ENCODE results near the gene KRTAP1-1. TPM values are rescaled to one million over a fixed set of nuclear protein-coding genes. Genes with fewer than 3 reads are reported as not detected.

KRTAP1-1 gene
- total and polyA plus RNA-seq, 2 of the 8 experiments (the other 6 are each of a cell fraction or from before 2014, with no cell fraction given), result not detected

DNA sequence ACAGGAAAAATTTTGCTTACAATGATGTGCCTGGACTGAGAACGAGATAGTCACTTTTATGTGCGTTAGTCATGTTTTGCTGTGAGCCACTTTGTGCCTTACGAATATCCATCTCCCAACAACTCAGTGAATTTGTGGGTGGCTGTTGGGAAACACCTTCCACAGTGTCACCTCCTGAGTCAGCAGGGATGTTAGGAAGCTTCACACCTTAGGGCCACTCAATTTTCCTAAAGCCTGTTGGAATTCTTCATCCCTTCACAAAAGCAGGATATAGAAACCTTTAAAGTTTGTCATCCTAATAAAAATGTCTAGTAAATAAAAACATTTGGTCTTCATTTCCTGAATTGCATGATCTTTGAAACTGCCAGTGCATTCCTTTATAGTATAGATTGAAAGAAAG is 28.1 kb downstream of the KRTAP1-1 start:
- no peak for DNase-seq (ENCODE audit: low read depth in 1 of 2, low spot score in 2 of 2)
- H3K27me3 ChIP-seq (replicated peaks in 1 of 4; ENCODE audit: control insufficient read depth in 3 of 4, extremely low read depth in 1 of 4, insufficient read depth in 3 of 4, low read length in 3 of 4), result no peaks in the 10 kb centered on the region
- no peak overlapping the region for H3K9ac ChIP-seq (replicated peaks in 1 of 4; ENCODE audit: extremely low read depth in 1 of 4, low read depth in 3 of 4, low read length in 3 of 4)
- no peak overlapping the region for H3K4ac ChIP-seq (replicated peaks; ENCODE audit: insufficient read length, low read depth, low read length)
- no peak overlapping the region for H3K4me2 ChIP-seq (ENCODE audit: insufficient read depth in 1 of 2, low read depth in 2 of 2, low read length in 2 of 2)
- H2BK15ac ChIP-seq (ENCODE audit: low read length), result no peak overlapping the region
- ChIA-PET CTCF (ENCODE audit: partially characterized antibody) (interaction anchor here (1.2 to 1.3 kb wide), 2 partner anchors 49 to 309 kb away, joined by 4 to 5 read pairs; no protein-coding TSS in a partner anchor), POLR2A (ENCODE audit: partially characterized antibody) (no interaction called here)
- TF ChIP-seq, protein P1, sequence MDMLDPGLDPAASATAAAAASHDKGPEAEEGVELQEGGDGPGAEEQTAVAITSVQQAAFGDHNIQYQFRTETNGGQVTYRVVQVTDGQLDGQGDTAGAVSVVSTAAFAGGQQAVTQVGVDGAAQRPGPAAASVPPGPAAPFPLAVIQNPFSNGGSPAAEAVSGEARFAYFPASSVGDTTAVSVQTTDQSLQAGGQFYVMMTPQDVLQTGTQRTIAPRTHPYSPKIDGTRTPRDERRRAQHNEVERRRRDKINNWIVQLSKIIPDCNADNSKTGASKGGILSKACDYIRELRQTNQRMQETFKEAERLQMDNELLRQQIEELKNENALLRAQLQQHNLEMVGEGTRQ (IDR thresholded peaks at IDR 0.05; ENCODE audit: low read length), result no peak
- no peak overlapping the region for H3K14ac ChIP-seq (ENCODE audit: insufficient read length)
- H3K23me2 ChIP-seq (ENCODE audit: low read depth, low read length), result no peaks in the 10 kb centered on the region
- H2AK5ac ChIP-seq (ENCODE audit: low read depth, low read length), result no peak overlapping the region
- no peak overlapping the region for H3K23ac ChIP-seq (ENCODE audit: insufficient read length)
- no peak overlapping the region for H3K56ac ChIP-seq (replicated peaks; ENCODE audit: insufficient read length, low read depth, low read length)
- H4K20me1 ChIP-seq (replicated peaks in 1 of 2; ENCODE audit: control insufficient read depth in 1 of 2, insufficient read depth in 2 of 2, low read length in 2 of 2), result no peaks in the 10 kb centered on the region
- no peak overlapping the region for H3K18ac ChIP-seq (ENCODE audit: extremely low read depth, low read length)
- no peak overlapping the region for H3K27ac ChIP-seq (ENCODE audit: low read depth, low read length)
- no peak overlapping the region for H2AFZ ChIP-seq (ENCODE audit: low read length)
- H3K36me3 ChIP-seq (ENCODE audit: control insufficient read depth in 2 of 4, insufficient read depth in 4 of 4, low read length in 3 of 4), result no peaks in the 10 kb centered on the region
- no peak for FAIRE-seq
- no peaks in the 10 kb centered on the region for H3K9me3 ChIP-seq (ENCODE audit: insufficient read depth in 2 of 2, low read depth in 1 of 2, low read length in 1 of 2)
- 72% methylated on average over 3 of the region's 3 CpGs; no CpG with 5 or more reads in 1 of the 2 experiments for WGBS, 2 experiments (ENCODE audit: extremely low coverage in 1 of 2, insufficient coverage in 1 of 2, insufficient read length in 1 of 2, insufficient replicate concordance in 2 of 2, low coverage in 1 of 2, low lambda C conversion rate in 2 of 2, missing lambda C conversion rate in 1 of 2)
- H3K4me3 ChIP-seq (ENCODE audit: extremely low read depth in 1 of 4, insufficient read depth in 2 of 4, low read depth in 3 of 4, low read length in 4 of 4), result no peak overlapping the region
- H4K5ac ChIP-seq (ENCODE audit: insufficient read length, low read depth, low read length), result no peak overlapping the region
- H2BK5ac ChIP-seq (ENCODE audit: low read depth, low read length), result no peak overlapping the region
- H4K8ac ChIP-seq (ENCODE audit: extremely low read depth, insufficient read depth, low read length), result no peak overlapping the region
- no peak overlapping the region for H2BK12ac ChIP-seq (ENCODE audit: low read depth, low read length)
- no peak overlapping the region for H2BK20ac ChIP-seq (ENCODE audit: low read length)
- no peak overlapping the region for H2BK120ac ChIP-seq (replicated peaks; ENCODE audit: low read depth, low read length)
- H4K91ac ChIP-seq (replicated peaks; ENCODE audit: insufficient read length, low read length), result no peak overlapping the region
- no peaks in the 10 kb centered on the region for H3K79me2 ChIP-seq (ENCODE audit: control insufficient read depth in 1 of 2, insufficient read depth in 2 of 2, low read length in 2 of 2)
- H3K4me1 ChIP-seq (replicated peaks in 1 of 4; ENCODE audit: control insufficient read depth in 3 of 4, insufficient read depth in 4 of 4, low read length in 3 of 4), result peaks cover 0 to 10% (median 6%) of the 10 kb centered on the region in 4 experiments; a peak in 6 of 7 replicates
- H3K79me1 ChIP-seq (ENCODE audit: low read depth, low read length), result no peaks in the 10 kb centered on the region

Data from H1 (cell line).